ENCODE measurements around the gene CKS2. TPM values are rescaled to one million over a fixed set of nuclear protein-coding genes. Genes with fewer than 3 reads are reported as not detected.
A peak's percentile ranks its signal among the peaks of the same experiment; 100 is the strongest.

CKS2 gene
- total RNA-seq, 4 donors from 2014 or later: 2.8 to 16.3 (median 11.2) TPM

- DNase-seq: no peak
- WGBS, 2 donors: 92 to 100% methylated on average over 6 of the region's 6 CpGs
- Histone ChIP-seq H3K4me1 (peaks cover 33 to 54% of the 10 kb centered on the region in 2 donors), H3K9me3 (no peaks in the 10 kb centered on the region), H3K4me3 (replicated peaks in 1 of 3) (no peak overlapping the region), H3K36me3 (peaks cover 62 to 70% of the 10 kb centered on the region in 2 donors), H3K27me3 (no peaks in the 10 kb centered on the region), H3K27ac (peak overlapping the region; percentile 5 to 69 (median 54))
- no peak for TF ChIP-seq CTCF (IDR thresholded peaks at IDR 0.05)
- TF ChIP-seq POLR2A (IDR thresholded peaks at IDR 0.05): no peak
- intact Hi-C loops (cut with DNase I): no loop called here
Measured at GRCh38 chr9:89354471-89354870, 43.5 kb downstream of the CKS2 start.

GRCh38 chr9:89356782-89357181 is 45.8 kb downstream of the CKS2 start:
- intact Hi-C loops (cut with DNase I): no loop called here
- peaks cover 43 to 58% of the 10 kb centered on the region in 2 donors for H3K36me3 ChIP-seq
- TF ChIP-seq POLR2A (IDR thresholded peaks at IDR 0.05) (no peak), CTCF (IDR thresholded peaks at IDR 0.05) (no peak)

GRCh38 chr9:89357331-89358197 is 46.6 kb downstream of the CKS2 start:
- Histone ChIP-seq H3K36me3 (peaks cover 40 to 59% of the 10 kb centered on the region in 2 donors), H3K27me3 (no peaks in the 10 kb centered on the region), H3K4me3 (replicated peaks in 1 of 3) (no peak overlapping the region), H3K4me1 (peaks cover 39 to 56% of the 10 kb centered on the region in 2 donors), H3K9me3 (no peaks in the 10 kb centered on the region), H3K27ac (peak overlapping the region; percentile 86 to 90 (median 89))
- WGBS, 2 donors: 90 to 91% methylated on average over 7 to 8 of the region's 8 CpGs
- no peak for TF ChIP-seq POLR2A (IDR thresholded peaks at IDR 0.05)
- no peak for TF ChIP-seq CTCF (IDR thresholded peaks at IDR 0.05)
- no peak for DNase-seq
- intact Hi-C loops (cut with DNase I): no loop called here

More at GRCh38 chr9:89356782-89357181, 45.8 kb downstream of the CKS2 start:
- no peak overlapping the region for H3K4me3 ChIP-seq (replicated peaks in 1 of 3)
- no peaks in the 10 kb centered on the region for H3K27me3 ChIP-seq
- no peak for DNase-seq
- H3K27ac ChIP-seq: peak overlapping the region in 2 of 3 donors; percentile 49 to 89
- peaks cover 45 to 64% of the 10 kb centered on the region in 2 donors for H3K4me1 ChIP-seq
- H3K9me3 ChIP-seq: no peaks in the 10 kb centered on the region
- 95 to 96% methylated on average over 2 of the region's 2 CpGs for WGBS, 2 donors

- H3K36me3 ChIP-seq: peaks cover 40 to 53% of the 10 kb centered on the region in 2 donors
- H3K27ac ChIP-seq: peak overlapping the region; percentile 86 to 90 (median 89)
Measured at GRCh38 chr9:89358376-89358916, 47.5 kb downstream of the CKS2 start.

More at GRCh38 chr9:89358376-89358916, 47.5 kb downstream of the CKS2 start:
- Histone ChIP-seq H3K27me3 (no peaks in the 10 kb centered on the region), H3K9me3 (no peaks in the 10 kb centered on the region), H3K4me1 (peaks cover 33 to 47% of the 10 kb centered on the region in 2 donors), H3K4me3 (replicated peaks in 1 of 3) (no peak overlapping the region)
- DNase-seq: no peak
- TF ChIP-seq POLR2A (IDR thresholded peaks at IDR 0.05) (no peak), CTCF (IDR thresholded peaks at IDR 0.05) (no peak)
- intact Hi-C loops (cut with DNase I): no loop called here
- WGBS, 2 donors: 71% methylated on average over 3 of the region's 3 CpGs
